T follicular helper cell (primary cell): ENCODE measurements around the gene PKHD1.

Experiments used
- DNase-seq: peaks from one replicate; pipeline ENCODE4 v3.0.0-alpha.2; 2020; ENCODE audit warnings: low read depth

Gene PKHD1

GRCh38 chr6:51619042-51619799 lies 468.2 kb downstream of the PKHD1 start:
- DNase-seq: no peak

GRCh38 chr6:51618563-51618962 lies 468.9 kb downstream of the PKHD1 start:
- DNase-seq: no peak

- DNase-seq: no peak
Observed at GRCh38 chr6:51617751-51618150, 469.7 kb downstream of the PKHD1 start.

- DNase-seq: no peak
Observed at GRCh38 chr6:51616243-51616642, 471.2 kb downstream of the PKHD1 start.

- DNase-seq: no peak
Observed at GRCh38 chr6:51614725-51615124, 472.7 kb downstream of the PKHD1 start.

GRCh38 chr6:51613558-51613957 lies 473.9 kb downstream of the PKHD1 start:
- DNase-seq: no peak

GRCh38 chr6:51608932-51609331 lies 478.5 kb downstream of the PKHD1 start:
- DNase-seq: no peak

- no peak for DNase-seq
Observed at GRCh38 chr6:51608383-51608782, 479.0 kb downstream of the PKHD1 start.

- DNase-seq: no peak
Observed at GRCh38 chr6:51600514-51600913, 486.9 kb downstream of the PKHD1 start.

GRCh38 chr6:51598171-51598570 lies 489.2 kb downstream of the PKHD1 start:
- no peak for DNase-seq

GRCh38 chr6:51594981-51595380 lies 492.4 kb downstream of the PKHD1 start:
- DNase-seq: no peak

GRCh38 chr6:51585264-51585663 lies 502.1 kb downstream of the PKHD1 start:
- no peak for DNase-seq

- DNase-seq: no peak
Observed at GRCh38 chr6:51584163-51584562, 503.2 kb downstream of the PKHD1 start.

- DNase-seq: no peak
Observed at GRCh38 chr6:51578994-51579393, 508.4 kb downstream of the PKHD1 start.

- DNase-seq: no peak
Observed at GRCh38 chr6:51578362-51578761, 509.1 kb downstream of the PKHD1 start.

GRCh38 chr6:51574040-51574439 lies 513.4 kb downstream of the PKHD1 start:
- DNase-seq: no peak

- DNase-seq: no peak
Observed at GRCh38 chr6:51571168-51571567, 516.2 kb downstream of the PKHD1 start.

GRCh38 chr6:51570168-51570921 lies 517.1 kb downstream of the PKHD1 start:
- no peak for DNase-seq

- no peak for DNase-seq
Observed at GRCh38 chr6:51569594-51569993, 517.8 kb downstream of the PKHD1 start.

GRCh38 chr6:51568771-51569170 lies 518.6 kb downstream of the PKHD1 start:
- DNase-seq: no peak

GRCh38 chr6:51565472-51565871 lies 521.9 kb downstream of the PKHD1 start:
- DNase-seq: no peak
